H1 (cell line): ENCODE data around the gene MIGA1. TPM values are rescaled to one million over a fixed set of nuclear protein-coding genes. Genes with fewer than 3 reads are reported as not detected.

Source experiments
- CTCF ChIA-PET: fragments of 300-600 bp; sonication (Branson Sonifier 250); formaldehyde crosslinking; loops from one replicate; lab custom pipeline; 2021; ENCODE audit not compliant: partially characterized antibody; lab: Charles Lee
- POLR2A ChIA-PET: fragments of 300-600 bp; sonication (Branson Sonifier 250); formaldehyde crosslinking; loops from one replicate; lab custom pipeline; 2021; ENCODE audit warnings: inconsistent platforms; ENCODE audit not compliant: partially characterized antibody; lab: Charles Lee
- DNase-seq, 2 experiments: peaks; one replicate each; pipeline versions ENCODE4 v3.0.0 to v3.0.0-alpha.2; 2010 to 2022; ENCODE audit warnings: low spot score in 2 of 2, low read depth in 1 of 2, mixed read lengths in 1 of 2
- FAIRE-seq: peaks from 2 replicates; lab custom pipeline; 2011; peaks lifted over from hg19 to GRCh38; lab: Jason Lieb, UNC
- H2AFZ ChIP-seq: 2 replicates; pipeline ENCODE4 v1.8.1; 2012; ENCODE audit warnings: low read length, inconsistent platforms
- H2AK5ac ChIP-seq: 2 replicates; pipeline ENCODE4 v1.6.1; 2013; ENCODE audit warnings: low read depth, low read length
- H2BK120ac ChIP-seq: replicated peaks from 2 replicates; pipeline ENCODE3; 2013; ENCODE audit warnings: low read depth, low read length, inconsistent platforms
- H2BK12ac ChIP-seq: 2 replicates; pipeline ENCODE4 v1.6.1; 2013; ENCODE audit warnings: low read depth, low read length
- H2BK15ac ChIP-seq: 2 replicates; pipeline ENCODE4 v1.6.1; 2013; ENCODE audit warnings: low read length
- H2BK20ac ChIP-seq: 2 replicates; pipeline ENCODE4 v1.6.1; 2013; ENCODE audit warnings: low read length
- H2BK5ac ChIP-seq: 2 replicates; pipeline ENCODE4 v1.6.1; 2013; ENCODE audit warnings: low read depth, low read length
- H3K14ac ChIP-seq: 2 replicates; pipeline ENCODE4 v1.6.1; 2013; ENCODE audit warnings: inconsistent platforms; ENCODE audit not compliant: insufficient read length
- H3K18ac ChIP-seq: 2 replicates; pipeline ENCODE4 v1.6.1; 2013; ENCODE audit warnings: low read length; ENCODE audit errors: extremely low read depth
- H3K23ac ChIP-seq: 2 replicates; pipeline ENCODE4 v1.6.1; 2013; ENCODE audit warnings: inconsistent platforms; ENCODE audit not compliant: insufficient read length
- H3K23me2 ChIP-seq: 2 replicates; pipeline ENCODE4 v1.6.1; 2013; ENCODE audit warnings: low read depth, low read length
- H3K27ac ChIP-seq: 2 replicates; pipeline ENCODE4 v1.6.1; 2011; ENCODE audit warnings: low read depth, low read length, inconsistent platforms
- H3K27me3 ChIP-seq, 4 experiments: replicated peaks in 1 of 4; 1 replicate in 1 of 4; 2 replicates in 3 of 4; pipeline versions ENCODE4 v1.6.1 to v1.8.1; 2011 to 2013; ENCODE audit warnings: low read length in 3 of 4, mild to moderate bottlenecking in 3 of 4, inconsistent platforms in 2 of 4, mixed read lengths in 2 of 4, moderate library complexity in 1 of 4; ENCODE audit not compliant: control insufficient read depth in 3 of 4, insufficient read depth in 3 of 4; ENCODE audit errors: extremely low read depth in 1 of 4
- H3K36me3 ChIP-seq, 4 experiments: 2 replicates each; pipeline versions ENCODE4 v1.6.1 to v1.8.1; 2011 to 2013; ENCODE audit warnings: mild to moderate bottlenecking in 4 of 4, low read length in 3 of 4, moderate library complexity in 2 of 4, control low read depth in 1 of 4, inconsistent platforms in 1 of 4; ENCODE audit not compliant: insufficient read depth in 4 of 4, control insufficient read depth in 2 of 4
- H3K4ac ChIP-seq: replicated peaks from 2 replicates; pipeline ENCODE3; 2013; ENCODE audit warnings: low read length, low read depth, mixed read lengths, inconsistent platforms; ENCODE audit not compliant: insufficient read length
- H3K4me1 ChIP-seq, 4 experiments: replicated peaks in 1 of 4; 1 replicate in 1 of 4; 2 replicates in 3 of 4; pipeline versions ENCODE4 v1.6.1 to v1.8.1; 2011 to 2013; ENCODE audit warnings: low read length in 3 of 4, inconsistent platforms in 2 of 4, mixed read lengths in 1 of 4; ENCODE audit not compliant: insufficient read depth in 4 of 4, control insufficient read depth in 3 of 4
- H3K4me2 ChIP-seq, 2 experiments: 2 replicates each; pipeline versions ENCODE4 v1.6.1 to v1.8.1; 2011 to 2013; ENCODE audit warnings: low read depth in 2 of 2, low read length in 2 of 2, control low read depth in 1 of 2, inconsistent platforms in 1 of 2, mild to moderate bottlenecking in 1 of 2; ENCODE audit not compliant: insufficient read depth in 1 of 2
- H3K4me3 ChIP-seq, 4 experiments: fragments of 200-600, 300-600 bp in 1 of 4; sonication (generic), shearing (Covaris generic), sonication (Bioruptor Twin) in 1 of 4; 2 replicates each; pipeline versions ENCODE4 v1.5.1 to v1.8.1; 2011 to 2016; ENCODE audit warnings: low read length in 4 of 4, low read depth in 3 of 4, control low read depth in 2 of 4, inconsistent platforms in 2 of 4, mild to moderate bottlenecking in 2 of 4, mixed read lengths in 1 of 4, moderate library complexity in 1 of 4; ENCODE audit not compliant: insufficient read depth in 2 of 4; ENCODE audit errors: extremely low read depth in 1 of 4
- H3K56ac ChIP-seq: replicated peaks from 2 replicates; pipeline ENCODE3; 2013; ENCODE audit warnings: low read depth, mild to moderate bottlenecking, mixed read lengths, low read length, inconsistent platforms; ENCODE audit not compliant: insufficient read length
- H3K79me1 ChIP-seq: 2 replicates; pipeline ENCODE4 v1.6.1; 2013; ENCODE audit warnings: low read depth, low read length, control low read depth
- H3K79me2 ChIP-seq, 2 experiments: 2 replicates each; pipeline versions ENCODE4 v1.6.1 to v1.8.1; 2012 to 2013; ENCODE audit warnings: low read length in 2 of 2, mild to moderate bottlenecking in 2 of 2, inconsistent platforms in 1 of 2; ENCODE audit not compliant: insufficient read depth in 2 of 2, control insufficient read depth in 1 of 2
- H3K9ac ChIP-seq, 4 experiments: replicated peaks in 1 of 4; 1 replicate in 1 of 4; 2 replicates in 3 of 4; pipeline versions ENCODE4 v1.6.1 to v1.8.1; 2011 to 2013; ENCODE audit warnings: low read depth in 3 of 4, low read length in 3 of 4, control low read depth in 2 of 4, mild to moderate bottlenecking in 2 of 4, moderate library complexity in 2 of 4, inconsistent platforms in 1 of 4; ENCODE audit errors: extremely low read depth in 1 of 4
- H3K9me3 ChIP-seq, 2 experiments: 2 replicates each; pipeline versions ENCODE4 v1.6.1 to v1.8.1; 2012 to 2013; ENCODE audit warnings: mild to moderate bottlenecking in 2 of 2, moderate library complexity in 2 of 2, control low read depth in 1 of 2, inconsistent platforms in 1 of 2, low read depth in 1 of 2, low read length in 1 of 2, mixed read lengths in 1 of 2; ENCODE audit not compliant: insufficient read depth in 2 of 2
- H4K20me1 ChIP-seq, 2 experiments: replicated peaks in 1 of 2; 2 replicates each; pipeline versions ENCODE3 to v1.8.1; 2011 to 2013; ENCODE audit warnings: inconsistent platforms in 2 of 2, low read length in 2 of 2, mild to moderate bottlenecking in 1 of 2; ENCODE audit not compliant: insufficient read depth in 2 of 2, control insufficient read depth in 1 of 2
- H4K5ac ChIP-seq: 2 replicates; pipeline ENCODE4 v1.6.1; 2013; ENCODE audit warnings: low read length, low read depth, mixed read lengths, inconsistent platforms; ENCODE audit not compliant: insufficient read length
- H4K8ac ChIP-seq: 2 replicates; pipeline ENCODE4 v1.8.0; 2013; ENCODE audit warnings: mild to moderate bottlenecking, moderate library complexity, low read length, inconsistent platforms; ENCODE audit not compliant: insufficient read depth; ENCODE audit errors: extremely low read depth
- H4K91ac ChIP-seq: replicated peaks from 2 replicates; pipeline ENCODE3; 2013; ENCODE audit warnings: low read length, mixed read lengths, inconsistent platforms; ENCODE audit not compliant: insufficient read length
- CHD2 ChIP-seq: IDR thresholded peaks from 2 replicates; pipeline ENCODE4 v1.6.1; 2012; ENCODE audit warnings: low read length, improper control_type of control experiment
- POLR2A ChIP-seq, 2 experiments: IDR thresholded peaks; 1 replicate in 1 of 2; 2 replicates in 1 of 2; pipeline ENCODE4 v1.6.1; 2011; ENCODE audit warnings: low read depth in 2 of 2, low read length in 2 of 2, mild to moderate bottlenecking in 2 of 2; ENCODE audit errors: control extremely low read depth in 1 of 2
- RFX5 ChIP-seq: IDR thresholded peaks from 2 replicates; pipeline ENCODE4 v1.6.1; 2011; ENCODE audit warnings: low read depth, low read length, improper control_type of control experiment, borderline replicate concordance
- RNF2 ChIP-seq: fragments of 200-900, 300-1000 bp; sonication (generic); IDR thresholded peaks from 2 replicates; pipeline ENCODE4 v1.7.1; 2016; ENCODE audit warnings: borderline replicate concordance, low read depth, mild to moderate bottlenecking, antibody characterized with exemption, low read length; ENCODE audit not compliant: poor library complexity, severe bottlenecking; ENCODE audit errors: missing control alignments
- RXRA ChIP-seq: IDR thresholded peaks from 2 replicates; pipeline ENCODE4 v1.6.1; 2011; ENCODE audit warnings: low read depth, mild to moderate bottlenecking, low read length, moderate library complexity; ENCODE audit not compliant: insufficient read depth
- SIRT6 ChIP-seq: IDR thresholded peaks from one replicate; pipeline ENCODE4 v1.7.1; 2012; ENCODE audit warnings: low read length, inconsistent platforms
- TEAD4 ChIP-seq: IDR thresholded peaks from 2 replicates; pipeline ENCODE4 v1.6.1; 2012; ENCODE audit warnings: low read depth, low read length, inconsistent platforms, mixed read lengths
- WGBS, 2 experiments: shearing (Covaris generic) in 1 of 2; methylation state at CpG; one replicate each; pipeline versions ENCODE4 v1.1.6 to v1.1.7; 2013 to 2015; ENCODE audit warnings: low lambda C conversion rate in 2 of 2, mixed read lengths in 2 of 2, inconsistent platforms in 1 of 2, low coverage in 1 of 2, missing lambda C conversion rate in 1 of 2; ENCODE audit not compliant: insufficient replicate concordance in 2 of 2, insufficient coverage in 1 of 2, insufficient read length in 1 of 2; ENCODE audit errors: extremely low coverage in 1 of 2, missing lambda C conversion rate in 1 of 2; 5-methylcytosine and 5-hydroxymethylcytosine counted together
- polyA plus RNA-seq, 7 experiments: library from polyadenylated mRNA; depleted of rRNA in 3 of 7; stranded (reverse) in 5 of 7; unstranded in 2 of 7; fragments of >200 nt in 5 of 7; fragments of 200-250 nt in 2 of 7; gene quantifications; 1 replicate in 5 of 7; 2 replicates in 1 of 7; 4 replicates in 1 of 7; pipeline versions ENCODE4 v1.2.1 to v1.2.3, GENCODE V29; 2011 to 2013; ENCODE audit warnings: missing spikeins in 2 of 7, mixed read lengths in 2 of 7
- total RNA-seq: library from RNA; stranded (reverse); fragmentation: NEBNext Ultra II Directional; extraction: Animal tissue kit (Norgen Biotek cat#: 25700); gene quantifications from 2 replicates; pipeline ENCODE4 v1.2.1, GENCODE V29; 2021
- TF ChIP-seq, protein P1 (sequence below), 3 experiments: IDR thresholded peaks; 1 replicate in 2 of 3; 2 replicates in 1 of 3; pipeline versions ENCODE4 v1.5.1 to v1.6.1; 2011; ENCODE audit warnings: low read length in 3 of 3, mild to moderate bottlenecking in 3 of 3, inconsistent platforms in 2 of 3, low read depth in 1 of 3, moderate library complexity in 1 of 3; ENCODE audit not compliant: insufficient read depth in 1 of 3; ENCODE audit errors: control extremely low read depth in 1 of 3

The MIGA1 gene
- total and polyA plus RNA-seq, 2 of the 8 experiments (the other 6 are each of a cell fraction or from before 2014, with no cell fraction given): 0.95 to 7.0 TPM

GRCh38 chr1:77905603-77906002 is 126.2 kb downstream of the MIGA1 start:
- H2BK15ac ChIP-seq: no peak overlapping the region
- no peak overlapping the region for H3K56ac ChIP-seq
- H3K79me1 ChIP-seq: no peaks in the 10 kb centered on the region
- ChIA-PET POLR2A (interaction anchor here (0.7 kb wide), 1 partner anchor 8 kb away, joined by 4 read pairs; no protein-coding TSS in a partner anchor), CTCF (interaction anchor here (0.6 kb wide), 1 partner anchor 1546 kb away, joined by 5 read pairs; no protein-coding TSS in a partner anchor)
- H4K5ac ChIP-seq: no peak overlapping the region
- H2BK20ac ChIP-seq: no peak overlapping the region
- FAIRE-seq: no peak
- H2BK120ac ChIP-seq: no peak overlapping the region
- no peak overlapping the region for H2BK12ac ChIP-seq
- H2AFZ ChIP-seq: no peak overlapping the region
- no peaks in the 10 kb centered on the region for H3K23me2 ChIP-seq
- H3K9ac ChIP-seq: no peak overlapping the region
- no peaks in the 10 kb centered on the region for H4K20me1 ChIP-seq
- no peak for DNase-seq
- no peaks in the 10 kb centered on the region for H3K79me2 ChIP-seq
- H3K9me3 ChIP-seq: no peaks in the 10 kb centered on the region
- H3K27ac ChIP-seq: no peak overlapping the region
- H3K18ac ChIP-seq: no peak overlapping the region
- H4K8ac ChIP-seq: no peak overlapping the region
- no peak overlapping the region for H3K14ac ChIP-seq
- H3K23ac ChIP-seq: no peak overlapping the region
- H3K27me3 ChIP-seq: no peaks in the 10 kb centered on the region
- H2AK5ac ChIP-seq: no peak overlapping the region
- no peaks in the 10 kb centered on the region for H3K36me3 ChIP-seq
- no peak overlapping the region for H3K4me2 ChIP-seq
- 80% methylated on average over 1 of the region's 1 CpG; no CpG with 5 or more reads in 1 of the 2 experiments for WGBS, 2 experiments
- no peaks in the 10 kb centered on the region for H3K4me1 ChIP-seq
- H3K4ac ChIP-seq: no peak overlapping the region
- no peak overlapping the region for H3K4me3 ChIP-seq
- no peak overlapping the region for H4K91ac ChIP-seq
- no peak overlapping the region for H2BK5ac ChIP-seq
- TF ChIP-seq POLR2A (IDR thresholded peaks at IDR 0.05; ENCODE audit: control extremely low read depth in 1 of 2, low read depth in 2 of 2, low read length in 2 of 2): no peak
- no peak for TF ChIP-seq RXRA
- TF ChIP-seq RNF2: no peak
- TF ChIP-seq RFX5: no peak
- TF ChIP-seq, protein P1, sequence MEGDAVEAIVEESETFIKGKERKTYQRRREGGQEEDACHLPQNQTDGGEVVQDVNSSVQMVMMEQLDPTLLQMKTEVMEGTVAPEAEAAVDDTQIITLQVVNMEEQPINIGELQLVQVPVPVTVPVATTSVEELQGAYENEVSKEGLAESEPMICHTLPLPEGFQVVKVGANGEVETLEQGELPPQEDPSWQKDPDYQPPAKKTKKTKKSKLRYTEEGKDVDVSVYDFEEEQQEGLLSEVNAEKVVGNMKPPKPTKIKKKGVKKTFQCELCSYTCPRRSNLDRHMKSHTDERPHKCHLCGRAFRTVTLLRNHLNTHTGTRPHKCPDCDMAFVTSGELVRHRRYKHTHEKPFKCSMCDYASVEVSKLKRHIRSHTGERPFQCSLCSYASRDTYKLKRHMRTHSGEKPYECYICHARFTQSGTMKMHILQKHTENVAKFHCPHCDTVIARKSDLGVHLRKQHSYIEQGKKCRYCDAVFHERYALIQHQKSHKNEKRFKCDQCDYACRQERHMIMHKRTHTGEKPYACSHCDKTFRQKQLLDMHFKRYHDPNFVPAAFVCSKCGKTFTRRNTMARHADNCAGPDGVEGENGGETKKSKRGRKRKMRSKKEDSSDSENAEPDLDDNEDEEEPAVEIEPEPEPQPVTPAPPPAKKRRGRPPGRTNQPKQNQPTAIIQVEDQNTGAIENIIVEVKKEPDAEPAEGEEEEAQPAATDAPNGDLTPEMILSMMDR (IDR thresholded peaks at IDR 0.05; ENCODE audit: control extremely low read depth in 1 of 3, insufficient read depth in 1 of 3, low read depth in 1 of 3, low read length in 3 of 3): no peak
- TF ChIP-seq CHD2: no peak
- no peak for TF ChIP-seq SIRT6
- no peak for TF ChIP-seq TEAD4
